Immature natural killer cell (primary cell): ENCODE measurements around the gene NUDC. TPM values are rescaled to one million over a fixed set of nuclear protein-coding genes. Genes with fewer than 3 reads are reported as not detected.
A peak's percentile ranks its signal among the peaks of the same experiment; 100 is the strongest.
"Not testable (repeated sequence)": the region's sequence is repeated elsewhere in the genome, so short reads cannot be mapped to it uniquely, and the experiment has no call there.

ENCODE experiments used
- DNase-seq, 3 donors: peaks; one replicate each; pipeline ENCODE4 v3.0.0; 2022; ENCODE audit warnings: mixed read lengths in 1 of 3
- H3K27ac Mint-ChIP-seq, 6 donors: one replicate each; pipeline ENCODE4 v1.8.0; 2020; ENCODE audit warnings: mixed read lengths in 6 of 6, mild to moderate bottlenecking in 5 of 6, inconsistent platforms in 4 of 6, moderate library complexity in 3 of 6
- H3K27me3 Mint-ChIP-seq, 3 donors: one replicate each; pipeline ENCODE4 v1.8.0; 2020 to 2021; ENCODE audit warnings: low read depth in 3 of 3, mild to moderate bottlenecking in 3 of 3, mixed read lengths in 3 of 3, moderate library complexity in 3 of 3, inconsistent platforms in 1 of 3
- H3K36me3 Mint-ChIP-seq, 3 donors: one replicate each; pipeline ENCODE4 v1.8.0; 2020; ENCODE audit warnings: mixed read lengths in 3 of 3, inconsistent platforms in 2 of 3, mild to moderate bottlenecking in 2 of 3
- H3K4me1 Mint-ChIP-seq, 2 donors: one replicate each; pipeline ENCODE4 v1.8.0; 2020; ENCODE audit warnings: inconsistent platforms in 2 of 2, mild to moderate bottlenecking in 2 of 2, mixed read lengths in 2 of 2, moderate library complexity in 1 of 2
- H3K4me3 Mint-ChIP-seq, 5 donors: one replicate each; pipeline ENCODE4 v1.8.0; 2020; ENCODE audit warnings: mild to moderate bottlenecking in 5 of 5, mixed read lengths in 5 of 5, inconsistent platforms in 3 of 5, moderate library complexity in 3 of 5
- H3K9me3 Mint-ChIP-seq, 6 donors: one replicate each; pipeline ENCODE4 v1.8.0; 2020; ENCODE audit warnings: mild to moderate bottlenecking in 6 of 6, mixed read lengths in 6 of 6, inconsistent platforms in 4 of 6, moderate library complexity in 3 of 6
- polyA plus RNA-seq, 3 donors: library from polyadenylated mRNA; unstranded; fragments of 300-500 nt; fragmentation: Illumina TruSeq; gene quantifications; one replicate each; pipeline ENCODE4 v1.2.3, GENCODE V29; 2021

The NUDC gene
- 100 to 1,000 TPM in 1 of 3 donors, 10 to 100 TPM in 2; 60.0 to 116 (median 70.4) TPM for polyA plus RNA-seq

DNA sequence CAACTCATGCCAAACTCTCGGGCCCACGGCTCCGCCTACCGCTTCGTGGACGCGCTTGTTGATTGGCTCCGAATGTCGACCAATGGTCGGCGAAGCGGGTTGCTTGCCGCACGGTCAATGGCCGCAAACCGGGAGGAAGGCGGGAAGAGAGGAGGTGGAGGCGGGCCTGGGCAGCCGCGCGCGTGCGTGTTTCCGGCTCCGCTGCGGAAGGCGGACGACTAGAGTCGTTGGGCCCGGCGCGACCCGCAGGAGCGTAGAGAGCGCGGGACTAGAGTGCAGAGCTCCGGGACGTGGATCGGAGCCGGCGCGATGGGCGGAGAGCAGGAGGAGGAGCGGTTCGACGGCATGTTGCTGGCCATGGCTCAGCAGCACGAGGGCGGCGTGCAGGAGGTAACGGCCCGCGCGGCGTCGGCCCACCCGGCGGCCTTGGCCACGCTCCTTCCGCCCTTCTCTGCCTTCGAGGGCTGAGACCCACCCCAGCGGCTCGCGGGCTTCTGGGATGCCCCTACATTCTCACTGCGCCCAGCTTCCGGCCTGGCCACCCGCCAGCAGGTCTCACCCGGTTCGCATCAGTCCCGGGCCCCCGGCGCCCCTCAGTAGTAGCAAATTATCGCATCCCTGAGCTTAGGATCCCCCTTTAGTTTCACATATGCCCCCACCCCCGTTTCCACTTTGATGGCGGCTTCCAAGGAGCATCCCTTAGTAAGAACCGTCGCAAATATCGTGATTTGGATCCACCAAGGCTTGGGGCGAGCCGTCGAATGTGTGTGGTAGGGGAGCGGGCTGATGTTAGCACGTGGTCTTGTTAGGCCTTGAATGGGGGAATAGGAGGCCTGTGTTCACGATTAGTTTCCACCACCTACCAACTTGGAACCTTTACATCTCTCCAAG is at the start of gene NUDC:
NUDC (plus strand) TSS at position 204 of the 891 bp plus-strand sequence; CDS start at position 310, 106 bp downstream.
- H3K36me3 Mint-ChIP-seq: peaks cover 0 to 6% (median under 1%) of the 10 kb centered on the region in 3 donors
- peaks cover 3 to 7% (median 5%) of the 10 kb centered on the region in 3 donors for H3K27me3 Mint-ChIP-seq

DNA sequence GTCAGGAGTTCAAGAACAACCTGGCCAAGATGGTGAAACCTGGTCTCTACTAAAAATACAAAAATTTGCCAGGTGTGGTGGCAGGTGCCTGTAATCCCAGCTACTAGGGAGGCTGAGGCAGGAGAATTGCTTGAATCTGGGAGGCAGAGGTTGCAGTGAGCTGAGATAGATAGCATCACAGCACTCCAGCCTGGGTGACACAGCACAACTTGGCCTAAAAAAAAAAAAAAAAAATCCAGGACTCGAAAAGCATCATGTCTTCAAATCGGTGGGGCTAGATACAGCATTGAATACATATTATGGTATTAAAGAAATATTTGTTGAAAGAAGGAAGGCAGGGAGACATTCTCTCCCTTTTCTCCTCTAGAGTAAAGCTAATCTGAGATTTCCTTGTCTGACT is 48.4 kb upstream of the NUDC start:
- not testable (repeated sequence) for H3K9me3 Mint-ChIP-seq, H3K4me1 Mint-ChIP-seq, H3K27me3 Mint-ChIP-seq, H3K4me3 Mint-ChIP-seq, H3K36me3 Mint-ChIP-seq, DNase-seq
- peak overlapping the region in 1 of 6 donors; percentile 46 for H3K27ac Mint-ChIP-seq

More for the DNA sequence above, at the start of gene NUDC:
- Mint-ChIP-seq H3K4me1 (peaks cover 34 to 40% of the 10 kb centered on the region in 2 donors), H3K27ac (peak within 1 kb of the TSS; percentile 91 to 98 (median 96)), H3K9me3 (no peaks in the 10 kb centered on the region), H3K4me3 (peak within 1 kb of the TSS; percentile 91 to 97 (median 95))
- peak; percentile 94 to 96 (median 96) for DNase-seq

DNA sequence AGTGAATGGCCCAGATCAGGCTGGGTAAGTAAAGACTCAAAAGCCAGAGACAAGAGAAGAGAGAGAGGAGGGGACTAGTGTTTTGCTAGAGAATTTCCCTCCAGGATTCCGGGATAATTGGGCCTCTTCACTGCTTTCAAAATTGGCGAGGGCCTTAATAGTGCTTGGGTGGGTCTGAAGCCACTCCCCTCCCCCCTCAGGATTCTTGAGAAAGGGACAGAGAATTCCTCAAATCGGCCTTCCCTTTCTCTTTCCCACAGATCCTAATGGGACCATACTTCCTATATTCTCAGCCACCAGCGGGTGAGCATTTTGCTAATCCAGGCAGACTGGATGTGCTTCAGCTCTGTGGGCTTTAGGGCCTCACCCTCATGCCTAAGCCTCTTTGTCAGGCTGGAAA is 46.6 kb upstream of the NUDC start:
- no peaks in the 10 kb centered on the region for H3K4me1 Mint-ChIP-seq
- no peak overlapping the region for H3K27ac Mint-ChIP-seq
- H3K4me3 Mint-ChIP-seq: no peak overlapping the region
- H3K36me3 Mint-ChIP-seq: peaks cover 0 to 8% (median 0%) of the 10 kb centered on the region in 3 donors
- DNase-seq: no peak
- H3K9me3 Mint-ChIP-seq: no peaks in the 10 kb centered on the region
- H3K27me3 Mint-ChIP-seq: no peaks in the 10 kb centered on the region

DNA sequence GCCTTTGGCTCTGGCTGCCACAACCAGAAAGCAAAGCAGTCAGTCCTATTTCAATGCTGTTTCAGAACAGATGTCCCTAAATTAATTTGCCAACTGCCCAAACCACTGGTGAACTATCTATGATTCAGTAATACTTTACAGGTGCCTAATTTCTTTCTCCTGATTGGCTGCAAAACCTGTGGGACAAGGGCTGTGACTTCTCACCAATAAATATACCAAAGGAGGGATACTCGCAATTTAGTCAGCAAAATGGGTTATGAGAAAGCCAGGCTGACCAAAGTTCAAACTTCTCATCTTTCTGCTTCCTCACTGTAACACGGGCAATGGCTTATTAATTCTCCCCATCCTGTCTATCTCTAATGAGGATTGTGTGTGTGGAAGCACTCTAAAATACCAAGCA is 44.2 kb upstream of the NUDC start:
- no peak for DNase-seq
- Mint-ChIP-seq H3K36me3 (peaks cover 1 to 18% (median 7%) of the 10 kb centered on the region in 3 donors), H3K27me3 (peaks cover 0 to 1% (median 0%) of the 10 kb centered on the region in 3 donors), H3K4me3 (no peak overlapping the region), H3K9me3 (no peaks in the 10 kb centered on the region), H3K27ac (no peak overlapping the region), H3K4me1 (no peaks in the 10 kb centered on the region)

DNA sequence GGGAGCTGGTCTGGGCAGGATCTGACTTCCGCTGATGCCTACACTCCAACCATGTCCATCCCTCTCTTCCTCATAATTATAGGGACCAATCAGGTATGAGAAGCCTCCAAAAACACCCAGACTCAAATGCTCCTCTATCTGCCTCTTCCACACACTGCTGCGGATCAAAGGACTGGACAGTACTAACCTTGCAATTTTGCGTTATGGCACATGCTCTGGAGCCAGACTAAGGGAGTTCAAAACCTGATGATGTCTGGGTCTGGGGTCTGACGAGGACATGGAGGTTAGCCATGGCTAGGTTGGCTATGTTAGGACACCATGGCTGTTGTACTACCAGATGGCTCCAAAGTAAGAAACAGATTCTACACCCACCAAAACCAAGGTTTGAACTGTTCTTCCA is 41.8 kb upstream of the NUDC start:
- peaks cover 0 to 1% (median 0%) of the 10 kb centered on the region in 3 donors for H3K27me3 Mint-ChIP-seq
- no peaks in the 10 kb centered on the region for H3K9me3 Mint-ChIP-seq
- DNase-seq: no peak
- no peak overlapping the region for H3K27ac Mint-ChIP-seq
- no peak overlapping the region for H3K4me3 Mint-ChIP-seq
- H3K4me1 Mint-ChIP-seq: no peaks in the 10 kb centered on the region
- peaks cover 18 to 35% (median 23%) of the 10 kb centered on the region in 3 donors for H3K36me3 Mint-ChIP-seq

DNA sequence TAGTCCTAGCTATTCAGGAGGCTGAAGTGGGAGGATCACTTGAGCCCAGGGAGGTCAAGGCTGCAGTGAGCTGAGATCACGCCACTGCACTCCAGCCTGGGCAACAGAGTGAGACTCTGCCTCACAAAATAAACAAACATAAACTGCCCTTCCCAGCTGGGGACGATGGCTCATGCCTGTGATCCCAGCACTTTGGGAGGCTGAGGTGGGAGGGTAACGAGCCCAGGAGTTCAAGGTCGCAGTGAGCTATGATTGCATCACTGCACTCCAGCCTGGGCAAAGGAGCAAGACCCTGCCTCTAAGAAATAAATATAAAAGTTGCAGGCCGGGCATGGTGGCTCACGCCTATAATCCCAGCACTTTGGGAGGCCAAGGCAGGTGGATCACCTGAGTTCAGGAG is 39.9 kb upstream of the NUDC start:
- not testable (repeated sequence) for H3K27me3 Mint-ChIP-seq, H3K9me3 Mint-ChIP-seq, H3K27ac Mint-ChIP-seq, H3K4me3 Mint-ChIP-seq, H3K4me1 Mint-ChIP-seq, DNase-seq
- H3K36me3 Mint-ChIP-seq: peaks cover 21 to 46% (median 27%) of the 10 kb centered on the region in 3 donors

DNA sequence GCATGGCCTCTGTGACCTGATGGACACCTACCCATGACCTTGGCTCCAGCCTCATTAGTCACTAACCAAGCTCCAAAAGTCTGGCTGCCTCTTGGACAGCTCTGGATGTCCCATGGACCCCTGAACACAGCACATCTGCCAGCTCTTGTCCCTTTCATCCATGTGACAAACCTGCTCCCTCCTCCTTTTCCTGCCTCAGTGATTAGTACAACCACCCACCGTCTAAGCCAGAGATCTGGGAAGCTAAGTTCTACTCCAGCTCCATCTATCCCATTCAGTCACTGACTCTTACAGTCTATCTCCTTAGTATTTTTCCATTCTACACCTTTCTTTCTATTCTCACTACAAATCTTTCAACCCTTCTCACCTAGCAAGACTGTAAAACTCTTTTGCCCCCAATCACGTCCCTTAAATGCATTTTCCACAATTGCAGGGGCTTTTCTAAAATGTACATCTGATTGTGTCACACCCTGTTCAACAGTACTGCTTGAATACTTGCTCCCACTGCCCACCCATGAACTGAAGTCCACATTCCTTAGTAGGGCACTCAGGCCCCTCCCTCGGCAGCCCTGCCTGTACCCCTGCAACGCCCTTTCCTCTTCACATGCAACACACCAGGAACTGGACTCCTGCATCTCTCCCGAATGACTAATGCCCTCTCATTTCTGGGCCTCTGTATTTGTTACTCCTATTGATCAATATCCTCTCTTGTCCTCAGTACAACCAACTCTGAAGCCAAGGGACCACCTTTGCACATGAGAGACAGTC is 38.7 kb upstream of the NUDC start:
- no peaks in the 10 kb centered on the region for H3K9me3 Mint-ChIP-seq
- H3K36me3 Mint-ChIP-seq: peaks cover 25 to 51% (median 31%) of the 10 kb centered on the region in 3 donors
- peaks cover 0 to 7% of the 10 kb centered on the region in 2 donors for H3K4me1 Mint-ChIP-seq
- H3K27ac Mint-ChIP-seq: peak overlapping the region in 3 of 6 donors; percentile 4 to 14 (median 7)
- H3K27me3 Mint-ChIP-seq: peaks cover 0 to 1% (median 1%) of the 10 kb centered on the region in 3 donors
- H3K4me3 Mint-ChIP-seq: no peak overlapping the region
- DNase-seq: no peak

DNA sequence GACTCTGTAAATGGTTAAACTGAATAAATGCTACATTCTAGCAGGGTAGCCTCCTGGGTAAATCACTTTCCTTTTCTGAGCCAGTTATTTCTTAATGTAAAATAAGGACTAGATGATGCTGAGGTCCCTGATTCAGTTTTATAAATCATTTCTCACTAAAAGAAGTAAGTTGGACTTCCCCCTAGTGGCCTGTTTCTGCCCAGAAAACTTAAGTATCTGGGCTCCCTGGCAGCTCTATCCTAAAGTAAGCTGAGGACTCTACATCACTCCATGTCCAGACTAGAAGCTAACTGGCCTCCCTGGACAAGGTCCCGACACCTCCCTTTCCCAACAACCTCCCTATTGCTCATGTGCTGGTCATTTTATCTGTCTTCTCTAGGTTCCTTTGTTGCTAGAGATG is 34.4 kb upstream of the NUDC start:
- Mint-ChIP-seq H3K36me3 (peaks cover 25 to 42% (median 30%) of the 10 kb centered on the region in 3 donors), H3K27me3 (peaks cover 5 to 9% (median 9%) of the 10 kb centered on the region in 3 donors), H3K4me1 (peaks cover 26 to 35% of the 10 kb centered on the region in 2 donors), H3K9me3 (no peaks in the 10 kb centered on the region), H3K27ac (peak overlapping the region in 4 of 6 donors; percentile 54 to 80 (median 66)), H3K4me3 (peak overlapping the region in 3 of 5 donors; percentile 50 to 62 (median 58))
- no peak for DNase-seq

DNA sequence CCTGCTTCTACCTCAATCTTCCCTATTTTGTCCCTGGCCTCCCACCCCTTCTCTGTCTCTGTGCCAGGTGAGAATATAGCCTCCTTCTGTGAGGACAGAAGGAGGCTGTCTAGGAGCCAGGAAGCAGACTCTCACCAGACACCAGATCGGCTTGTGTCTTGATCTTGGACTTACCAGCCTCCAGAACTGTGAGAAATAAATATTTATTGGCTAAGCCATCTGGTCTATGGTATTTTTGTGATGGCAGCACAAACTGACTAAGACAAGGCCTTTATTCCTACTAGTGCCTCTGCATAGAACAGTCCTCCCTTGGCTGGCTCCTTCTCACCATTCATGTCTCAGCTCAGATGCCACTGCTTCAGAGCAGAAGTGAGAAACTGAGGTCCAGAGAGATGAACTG is 33.3 kb upstream of the NUDC start:
- peaks cover 6 to 10% (median 8%) of the 10 kb centered on the region in 3 donors for H3K27me3 Mint-ChIP-seq
- H3K36me3 Mint-ChIP-seq: peaks cover 20 to 35% (median 21%) of the 10 kb centered on the region in 3 donors
- DNase-seq: no peak
- peak overlapping the region in 5 of 6 donors; percentile 82 to 96 (median 94) for H3K27ac Mint-ChIP-seq
- H3K4me3 Mint-ChIP-seq: peak overlapping the region; percentile 90 to 94 (median 91)
- H3K9me3 Mint-ChIP-seq: no peaks in the 10 kb centered on the region
- peaks cover 26 to 35% of the 10 kb centered on the region in 2 donors for H3K4me1 Mint-ChIP-seq

DNA sequence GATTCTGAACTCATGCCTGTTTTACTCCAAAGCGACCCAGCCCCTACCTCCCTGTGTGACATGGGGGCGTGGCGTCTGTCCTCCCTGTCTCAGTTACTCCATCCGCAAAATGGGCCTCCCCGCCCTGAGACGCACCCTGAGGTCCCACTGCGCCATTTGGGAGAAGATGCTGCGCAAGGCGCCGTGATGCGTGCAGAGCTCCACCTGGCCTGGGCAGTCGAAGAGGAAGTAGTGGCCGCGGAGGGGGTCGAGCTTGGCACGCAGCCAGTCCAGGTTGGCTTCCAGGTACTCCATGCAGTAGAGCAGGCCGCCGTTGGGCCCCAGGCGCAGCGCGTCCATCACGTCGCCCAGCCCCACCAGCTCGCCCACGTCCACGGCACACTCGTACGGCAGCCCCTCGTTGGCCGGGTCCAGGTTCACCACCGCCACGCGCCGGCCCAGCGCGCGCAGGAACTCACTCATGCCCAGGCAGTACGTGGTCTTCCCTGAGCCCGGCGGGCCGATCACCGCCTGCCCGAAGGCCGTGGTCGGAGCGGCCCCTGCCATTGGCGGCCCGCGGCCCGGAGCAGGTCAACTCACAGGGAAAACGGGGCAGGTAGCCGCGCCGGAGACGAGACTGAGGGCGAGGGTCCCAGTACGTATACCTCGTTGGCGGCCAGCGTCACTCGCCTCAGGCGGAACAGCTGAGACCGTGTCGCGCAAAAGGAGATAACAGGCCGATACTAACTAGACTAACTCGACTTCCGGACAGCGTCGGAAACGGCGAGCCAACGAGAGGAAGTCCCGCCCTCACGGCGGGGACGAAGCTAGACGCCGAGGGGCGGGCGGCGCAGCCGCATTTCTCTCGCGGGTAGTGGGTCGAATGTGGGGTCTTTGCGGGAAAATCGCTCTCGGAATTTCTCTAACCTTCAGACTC is 31.7 kb upstream of the NUDC start, which contains the start of gene GPN2:
GPN2 (minus strand) TSS at position 733 of the 916 bp plus-strand sequence; CDS start at position 546, 187 bp downstream.
- Mint-ChIP-seq H3K4me3 (peak within 1 kb of the TSS; percentile 90 to 94 (median 91)), H3K27ac (peak within 1 kb of the TSS; percentile 88 to 96 (median 94)), H3K36me3 (peaks cover 20 to 35% (median 22%) of the 10 kb centered on the region in 3 donors), H3K4me1 (peaks cover 26 to 35% of the 10 kb centered on the region in 2 donors), H3K9me3 (no peaks in the 10 kb centered on the region), H3K27me3 (peaks cover 6 to 11% (median 8%) of the 10 kb centered on the region in 3 donors)
- peak; percentile 75 to 81 (median 79) for DNase-seq

DNA sequence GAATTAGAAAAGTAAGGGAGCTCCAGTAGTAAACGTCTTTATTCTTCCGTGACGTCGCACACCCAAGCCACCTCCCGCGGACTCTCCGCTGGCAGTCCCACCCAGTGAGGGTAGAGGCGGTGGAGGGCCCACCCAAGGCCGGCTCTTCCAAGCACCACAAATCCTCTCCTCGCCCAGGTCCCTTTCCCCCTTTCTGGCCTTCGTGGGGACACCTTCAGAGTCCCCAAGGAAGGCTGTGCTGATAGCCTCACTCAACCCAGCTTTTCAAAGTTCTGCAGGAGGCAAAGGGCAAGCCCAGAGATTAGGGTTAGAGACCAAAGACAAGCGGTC is 31.1 kb upstream of the NUDC start:
- peak overlapping the region; percentile 88 to 96 (median 94) for H3K27ac Mint-ChIP-seq
- peaks cover 17 to 35% (median 24%) of the 10 kb centered on the region in 3 donors for H3K36me3 Mint-ChIP-seq
- peaks cover 6 to 11% (median 8%) of the 10 kb centered on the region in 3 donors for H3K27me3 Mint-ChIP-seq
- no peak for DNase-seq
- no peaks in the 10 kb centered on the region for H3K9me3 Mint-ChIP-seq
- H3K4me3 Mint-ChIP-seq: peak overlapping the region; percentile 90 to 94 (median 91)
- peaks cover 26 to 35% of the 10 kb centered on the region in 2 donors for H3K4me1 Mint-ChIP-seq

DNA sequence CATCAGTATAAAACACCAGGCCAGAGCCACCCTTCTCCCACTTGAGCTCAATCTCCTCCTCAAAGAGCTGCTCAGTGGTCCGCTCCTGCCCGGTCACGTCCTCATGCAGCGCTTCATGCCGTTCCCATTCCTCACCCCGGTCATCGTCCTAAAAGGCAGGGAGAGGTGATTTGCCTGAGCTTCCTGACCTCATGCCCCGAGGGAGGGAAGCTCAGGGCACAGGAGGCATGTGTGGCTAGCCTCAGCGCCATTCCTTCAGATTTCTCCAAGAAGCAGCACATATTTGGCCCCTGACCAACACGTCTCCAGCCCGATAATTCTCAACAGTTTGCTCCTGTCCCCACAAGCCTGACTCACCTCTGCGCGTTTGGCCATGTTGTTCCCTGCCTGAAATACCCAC is 27.3 kb upstream of the NUDC start:
- Mint-ChIP-seq H3K27ac (no peak overlapping the region), H3K4me1 (peaks cover 24 to 28% of the 10 kb centered on the region in 2 donors), H3K27me3 (peaks cover 3 to 11% (median 6%) of the 10 kb centered on the region in 3 donors), H3K4me3 (no peak overlapping the region), H3K9me3 (no peaks in the 10 kb centered on the region), H3K36me3 (peaks cover 13 to 27% (median 23%) of the 10 kb centered on the region in 3 donors)
- DNase-seq: no peak

DNA sequence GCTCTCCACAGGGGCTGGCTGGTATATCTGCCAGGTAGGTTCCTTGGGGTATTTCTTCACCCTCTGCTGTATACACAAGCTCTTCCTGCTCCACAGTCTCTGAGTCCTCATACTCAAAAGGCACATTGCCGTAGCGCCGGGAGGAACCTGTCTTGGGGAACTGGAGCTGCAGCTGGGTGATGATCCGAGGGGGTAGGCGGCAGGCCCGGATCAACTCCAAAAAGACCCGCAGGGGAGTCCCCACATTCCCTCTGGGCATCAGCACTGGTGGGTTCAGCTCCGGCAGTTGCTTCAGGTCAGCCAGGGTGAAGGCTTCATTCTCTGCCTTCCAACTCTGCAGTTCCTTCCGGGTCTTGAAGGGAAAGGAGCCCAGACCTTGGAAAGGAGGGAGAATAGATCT is 24.2 kb upstream of the NUDC start:
- no peak overlapping the region for H3K4me3 Mint-ChIP-seq

More for the DNA sequence above, 24.2 kb upstream of the NUDC start:
- DNase-seq: no peak
- Mint-ChIP-seq H3K9me3 (no peaks in the 10 kb centered on the region), H3K27me3 (peaks cover 0 to 12% (median 3%) of the 10 kb centered on the region in 3 donors), H3K4me1 (peaks cover 35 to 38% of the 10 kb centered on the region in 2 donors), H3K27ac (no peak overlapping the region), H3K36me3 (peaks cover 13 to 27% (median 23%) of the 10 kb centered on the region in 3 donors)
